Measurements from ENCODE around the gene HCFC1R1.

The HCFC1R1 gene

GRCh38 chr16:3017344-3017743 is 6.4 kb downstream of the HCFC1R1 start:
- no peak for DNase-seq

- DNase-seq: no peak
These were observed 7.7 kb downstream of the HCFC1R1 start for GRCh38 chr16:3015865-3016521.

DNA sequence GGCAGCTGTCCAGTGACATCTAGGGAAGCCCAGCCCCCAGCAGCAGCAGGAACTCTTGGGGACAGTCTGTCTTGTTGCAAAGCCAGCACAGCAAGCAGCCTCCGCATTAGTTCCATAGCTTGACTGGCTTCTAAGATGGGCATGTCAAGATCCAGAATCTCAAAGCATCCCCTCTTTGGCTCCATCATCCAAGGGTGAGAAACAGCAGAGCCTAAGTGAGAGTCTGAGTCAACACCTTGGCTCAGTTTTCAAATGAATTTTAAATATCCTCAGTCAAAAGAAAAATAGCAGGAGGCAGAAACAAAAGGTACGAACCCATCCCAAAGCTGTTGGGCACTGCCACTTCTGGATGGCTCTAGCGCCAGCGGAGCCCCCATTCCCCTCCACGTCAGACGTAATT is 8.8 kb downstream of the HCFC1R1 start:
- no peak for DNase-seq

GRCh38 chr16:3013998-3014690 is 9.6 kb downstream of the HCFC1R1 start:
- DNase-seq: no peak

DNA sequence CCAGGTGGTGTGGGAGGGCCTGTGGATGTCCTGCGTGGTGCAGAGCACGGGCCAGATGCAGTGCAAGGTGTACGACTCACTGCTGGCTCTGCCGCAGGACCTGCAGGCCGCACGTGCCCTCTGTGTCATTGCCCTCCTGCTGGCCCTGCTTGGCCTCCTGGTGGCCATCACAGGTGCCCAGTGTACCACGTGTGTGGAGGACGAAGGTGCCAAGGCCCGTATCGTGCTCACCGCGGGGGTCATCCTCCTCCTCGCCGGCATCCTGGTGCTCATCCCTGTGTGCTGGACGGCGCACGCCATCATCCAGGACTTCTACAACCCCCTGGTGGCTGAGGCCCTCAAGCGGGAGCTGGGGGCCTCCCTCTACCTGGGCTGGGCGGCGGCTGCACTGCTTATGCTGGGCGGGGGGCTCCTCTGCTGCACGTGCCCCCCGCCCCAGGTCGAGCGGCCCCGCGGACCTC is 10.2 kb downstream of the HCFC1R1 start:
- DNase-seq: no peak

DNA sequence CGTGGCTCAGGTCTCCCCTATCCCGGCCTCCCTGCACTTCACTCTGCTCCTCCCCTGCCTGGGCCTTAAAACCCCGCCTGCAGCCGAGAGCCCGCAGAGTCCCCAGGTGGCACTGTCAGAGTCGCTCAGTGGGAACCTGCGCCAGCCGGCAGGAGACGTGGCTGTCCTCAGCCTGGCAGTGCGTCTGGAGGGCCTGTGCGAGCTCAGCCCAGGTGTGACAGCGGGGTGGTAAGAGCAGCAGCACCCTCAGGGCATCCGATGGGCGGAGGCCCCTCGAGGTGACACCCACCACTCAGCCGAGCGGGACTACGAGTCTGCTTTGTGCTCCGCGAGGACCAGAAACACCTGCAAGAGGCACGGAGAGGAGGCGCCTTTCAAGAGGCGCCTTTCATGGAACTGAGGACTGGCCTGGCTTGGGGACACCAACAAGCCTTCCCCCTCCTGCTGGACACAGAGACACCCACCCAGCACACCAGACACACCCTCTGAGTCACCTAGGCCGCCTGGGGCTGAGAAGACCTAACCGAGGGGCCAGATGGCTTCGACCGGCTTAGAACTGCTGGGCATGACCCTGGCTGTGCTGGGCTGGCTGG is 10.8 kb downstream of the HCFC1R1 start, which contains the start of gene CLDN9:
Gene CLDN9, plus strand, starts transcription at position 96 of the 593 bp plus-strand sequence. Its CDS starts 440 bp downstream, at position 536.
- DNase-seq: no peak

DNA sequence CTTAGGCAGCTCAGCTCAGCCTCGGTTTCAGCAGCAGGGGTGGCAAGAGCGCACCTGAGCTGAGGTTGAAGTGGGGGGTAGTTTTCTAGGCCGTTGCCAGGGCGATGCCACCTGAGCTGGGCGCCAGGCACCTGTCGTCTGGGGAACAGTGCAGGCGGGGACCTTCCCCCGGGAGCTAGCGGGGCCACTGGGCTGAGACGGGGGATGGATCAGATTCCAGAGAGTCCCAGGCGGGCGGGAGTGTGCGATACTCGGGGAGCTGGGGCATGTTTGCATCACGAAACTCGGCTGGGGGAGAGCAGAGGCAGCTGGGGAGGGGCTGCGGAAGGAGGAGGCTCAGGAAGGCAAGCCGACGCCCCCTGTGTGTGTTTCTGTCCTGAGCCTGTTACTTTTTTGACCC is 11.5 kb downstream of the HCFC1R1 start:
- no peak for DNase-seq

GRCh38 chr16:3010510-3010909 is 13.2 kb downstream of the HCFC1R1 start:
- no peak for DNase-seq

DNA sequence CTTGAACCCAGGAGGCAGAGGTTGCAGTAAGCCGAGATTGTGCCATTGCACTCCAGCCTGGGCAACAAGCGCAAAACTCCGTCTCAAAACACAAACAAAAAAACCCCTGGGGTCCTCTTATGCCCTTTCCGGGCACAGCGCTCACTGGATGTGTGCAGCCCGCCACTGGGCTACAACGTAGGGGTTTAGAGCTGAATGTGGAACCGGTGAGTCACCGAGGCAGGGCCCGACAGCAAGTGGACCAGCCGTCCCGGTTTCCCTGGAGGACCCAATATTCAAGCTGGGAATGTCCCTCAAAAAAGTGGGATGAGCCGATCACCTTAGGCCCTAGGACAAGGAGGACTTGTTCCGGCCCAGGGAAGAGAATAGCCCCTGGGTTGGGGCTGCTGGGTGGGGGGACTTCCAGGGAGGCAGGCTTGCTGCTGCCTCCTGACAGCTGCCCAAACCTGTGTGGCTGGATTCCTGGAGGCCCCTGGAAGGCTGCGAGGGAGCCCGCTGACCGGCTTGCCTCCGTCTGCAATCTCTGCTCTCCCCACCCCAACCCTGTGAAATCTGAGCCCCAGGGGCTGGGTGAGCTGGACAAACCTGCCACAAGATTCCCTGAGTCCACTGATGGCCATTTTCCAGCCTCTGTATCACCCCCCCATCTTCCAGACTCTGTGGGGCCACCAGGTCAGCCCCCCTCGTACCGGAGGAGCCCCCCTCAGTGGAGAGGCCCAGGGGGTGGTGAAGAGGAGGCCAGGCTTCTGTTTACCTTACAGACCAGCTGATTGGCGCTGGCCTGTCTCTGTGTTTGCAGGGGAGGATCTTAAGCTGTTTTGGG is 14.0 kb downstream of the HCFC1R1 start:
- DNase-seq: no peak

GRCh38 chr16:3008690-3009037 is 15.1 kb downstream of the HCFC1R1 start:
- no peak for DNase-seq

- no peak for DNase-seq
These were observed 15.6 kb downstream of the HCFC1R1 start for GRCh38 chr16:3007957-3008689.

DNA sequence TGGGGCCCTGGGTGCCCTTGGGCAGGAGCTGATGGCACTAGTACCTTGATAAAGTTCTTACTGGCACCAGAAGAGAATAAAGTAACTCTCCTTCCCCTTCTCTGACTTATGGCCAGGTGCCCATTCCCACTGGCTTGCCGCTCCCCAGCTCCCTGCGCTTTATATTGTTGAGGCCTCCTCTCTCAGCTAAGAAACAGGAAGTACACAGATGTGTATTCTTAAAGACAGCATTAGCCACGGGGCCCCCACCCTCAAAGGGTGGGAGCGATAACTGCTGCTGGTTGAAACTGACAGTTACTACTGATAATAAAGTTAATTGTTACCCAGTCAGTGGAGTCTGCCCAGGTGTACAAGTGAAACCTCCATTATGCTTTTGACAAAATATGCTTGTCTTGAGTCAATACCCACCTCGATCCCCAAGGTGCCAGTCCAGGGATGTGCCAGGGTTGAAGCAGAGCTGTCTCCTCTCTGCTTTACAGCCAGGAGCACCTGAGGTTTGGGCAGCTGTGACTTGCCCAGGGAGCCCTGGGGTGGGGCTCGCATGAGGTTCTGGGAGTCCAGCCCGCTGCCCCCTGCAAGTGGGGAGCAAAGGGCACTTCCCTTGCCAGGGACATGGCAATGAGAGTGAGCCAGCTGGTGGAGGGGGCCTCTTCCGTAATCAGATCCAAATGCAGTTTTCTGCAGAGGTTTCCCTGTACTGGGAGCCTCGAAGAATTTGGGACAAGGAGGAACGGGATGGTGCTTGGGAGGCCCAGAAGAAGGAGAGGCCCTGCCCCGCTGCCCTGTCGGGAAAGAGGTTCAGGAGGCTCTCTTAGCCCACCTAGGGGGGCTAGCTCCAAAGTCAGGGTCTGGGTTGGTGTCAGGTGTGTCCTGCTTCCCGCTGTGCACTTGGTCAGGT is 16.4 kb downstream of the HCFC1R1 start:
- DNase-seq: no peak

DNA sequence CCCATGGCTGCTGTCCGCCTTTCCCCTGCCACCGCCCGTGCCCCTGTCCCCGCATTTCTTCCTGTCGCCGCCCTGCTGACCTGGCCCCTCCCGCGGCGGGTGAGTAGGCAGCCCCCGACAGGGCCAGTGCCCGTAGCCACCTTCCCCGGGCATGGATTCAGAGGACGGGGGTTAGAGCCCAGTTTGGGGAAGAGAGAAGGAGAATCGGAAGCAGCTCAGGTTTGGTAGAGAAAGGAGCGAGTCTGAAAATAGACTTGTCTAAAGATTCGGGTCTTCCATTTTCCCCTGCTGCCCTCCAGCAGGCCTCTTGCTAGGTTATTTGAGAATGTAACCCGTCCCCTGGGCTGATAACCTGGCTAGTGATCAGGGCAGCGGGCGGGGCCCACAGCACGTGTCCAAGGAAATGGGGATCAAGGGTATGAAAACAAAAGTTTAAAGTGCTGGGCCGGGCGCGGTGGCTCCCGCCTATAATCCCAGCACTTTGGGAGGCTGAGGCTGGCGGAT is 18.9 kb downstream of the HCFC1R1 start:
- DNase-seq: no peak

DNA sequence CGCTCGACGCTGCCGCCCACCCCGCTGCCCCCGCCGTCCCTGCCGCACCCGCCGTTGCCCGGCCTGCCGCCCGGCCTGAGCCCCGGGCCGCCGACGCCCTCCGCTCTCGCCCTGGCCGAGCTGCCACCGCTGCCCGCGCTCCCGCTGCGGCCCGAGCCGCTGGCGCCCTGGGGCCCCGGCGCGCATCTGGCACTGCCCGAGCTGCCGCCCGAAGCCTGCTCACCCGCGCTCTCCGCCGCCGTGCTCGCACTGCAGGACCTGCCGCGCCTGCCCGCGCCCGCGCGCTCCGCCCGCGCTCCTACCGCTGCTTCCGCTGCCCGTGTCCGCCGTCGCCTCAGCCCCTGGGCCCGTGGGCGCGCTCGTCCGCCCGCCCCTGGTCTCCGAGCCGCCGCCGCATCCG is 19.4 kb downstream of the HCFC1R1 start:
- no peak for DNase-seq

DNA sequence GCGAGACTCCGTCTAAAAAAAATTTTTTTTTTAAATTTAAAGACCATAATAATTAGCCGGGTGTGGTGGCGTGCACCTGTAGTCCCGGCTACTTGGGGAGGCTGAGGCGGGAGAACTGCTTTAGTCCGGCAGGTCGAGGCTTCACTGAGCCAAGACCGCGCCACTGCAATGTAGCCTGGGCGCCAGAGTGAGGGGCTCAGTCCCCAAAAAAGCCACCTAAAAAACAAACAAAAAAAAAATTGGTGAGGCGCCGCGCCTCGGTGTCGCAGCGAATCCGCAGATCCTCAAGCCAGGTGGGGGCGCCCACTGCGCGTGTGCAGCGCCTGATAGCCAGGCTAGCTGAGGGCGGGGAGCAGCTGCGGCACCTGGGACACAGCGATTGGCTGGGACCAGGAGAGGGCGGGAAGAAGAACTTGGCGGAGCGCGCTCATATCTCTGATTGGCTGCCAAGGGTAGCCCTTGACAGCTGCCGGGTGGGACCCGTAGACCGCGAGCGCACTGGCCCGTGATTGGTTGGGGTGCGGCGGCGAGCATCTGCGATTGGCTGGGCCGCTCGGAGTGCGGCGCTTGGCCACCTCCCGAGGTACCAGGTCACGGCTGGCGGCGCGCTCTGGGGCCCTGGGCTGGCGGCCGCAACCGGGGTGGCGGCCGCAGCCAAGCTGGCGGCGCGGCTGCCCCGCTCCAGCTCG is 20.0 kb downstream of the HCFC1R1 start:
- peak; percentile 99 for DNase-seq

DNA sequence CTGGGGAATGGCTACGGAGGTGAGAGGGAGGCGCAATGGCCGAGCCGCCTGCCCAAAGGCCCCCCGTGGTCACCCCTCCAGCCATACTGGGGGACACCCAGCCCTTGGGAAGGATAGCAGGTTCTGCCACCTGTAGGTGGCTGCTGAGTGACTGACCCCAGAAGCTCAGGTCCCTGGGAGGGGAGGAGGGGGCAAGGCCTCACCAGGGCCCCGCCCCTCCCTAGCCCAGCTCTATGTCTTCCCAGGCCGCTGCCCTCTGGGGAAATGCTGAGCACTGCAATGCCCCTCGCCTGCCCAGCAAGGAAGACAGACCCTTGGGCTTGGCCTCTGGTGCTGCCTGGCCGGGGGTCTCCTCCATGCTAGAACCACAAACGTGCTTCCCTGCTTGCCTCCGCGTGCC is 22.4 kb downstream of the HCFC1R1 start:
- no peak for DNase-seq

DNA sequence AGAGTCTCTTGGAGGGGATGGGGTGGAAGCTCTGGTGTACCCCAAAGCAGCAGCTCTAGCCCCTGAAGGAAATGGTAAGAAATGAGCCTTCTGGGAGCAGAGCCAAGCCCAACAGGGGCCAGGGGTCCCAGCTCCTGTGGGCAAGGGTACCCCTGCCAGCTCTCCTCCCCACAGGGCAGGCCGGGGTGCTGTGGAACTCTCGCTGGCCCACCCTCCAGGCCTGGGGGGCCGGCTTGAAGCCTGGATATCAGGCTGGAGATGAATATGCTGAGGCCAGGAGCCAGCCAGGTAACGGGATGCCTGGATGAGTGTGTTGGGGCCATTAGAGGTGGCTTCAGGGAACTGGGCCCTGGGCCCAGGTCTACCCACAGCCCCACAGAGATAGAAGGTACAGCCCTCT is 23.2 kb downstream of the HCFC1R1 start:
- no peak for DNase-seq

DNA sequence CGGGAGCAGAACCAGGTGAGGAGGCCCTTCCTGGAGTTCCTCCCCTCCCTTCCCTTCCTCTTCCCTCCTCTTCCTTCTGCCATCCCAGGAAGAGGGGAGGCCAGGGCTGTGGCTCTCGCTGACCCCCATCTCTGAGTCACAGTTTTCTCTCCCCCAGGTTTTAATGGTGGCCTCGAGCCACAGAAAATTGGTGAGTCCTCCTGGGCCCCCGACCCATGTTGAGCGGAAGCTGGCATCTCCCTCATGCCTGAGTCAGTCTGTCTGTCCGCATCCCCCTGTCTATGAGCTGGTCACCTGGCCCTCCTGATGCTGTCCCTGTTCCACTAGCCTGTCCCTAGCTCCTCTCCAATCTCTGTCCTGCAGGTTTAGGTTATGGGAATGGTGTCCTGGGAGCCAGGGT is 23.8 kb downstream of the HCFC1R1 start:
- DNase-seq: no peak

DNA sequence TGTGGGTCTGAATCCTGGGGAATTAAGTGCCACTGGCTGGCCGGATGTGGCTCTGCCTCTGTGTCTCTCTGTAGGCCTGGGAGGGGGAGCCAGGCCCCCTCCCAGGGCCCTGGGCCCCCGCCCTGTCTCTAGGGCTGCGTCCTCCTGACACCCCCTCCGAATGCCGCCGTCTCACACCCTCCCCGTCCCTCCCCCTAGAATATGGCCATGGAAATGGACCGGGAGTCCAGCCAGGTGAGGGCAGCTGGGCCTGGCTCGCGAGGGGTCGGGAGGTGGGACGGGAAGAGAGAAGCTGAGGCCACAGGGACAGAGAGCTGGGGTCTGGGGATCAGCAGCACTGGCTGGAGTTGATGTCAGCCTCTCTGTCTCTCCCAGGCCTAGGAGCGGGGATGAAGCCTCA is 27.4 kb downstream of the HCFC1R1 start:
- DNase-seq: no peak

- no peak for DNase-seq
These were observed 31.2 kb downstream of the HCFC1R1 start for GRCh38 chr16:2992383-2993081.
